ENCODE results near the gene ABTB2.

Gene ABTB2

GRCh38 chr11:34143048-34143447, 214.8 kb downstream of the ABTB2 start:
- ATAC-seq, result no peak

GRCh38 chr11:34140149-34140548, 217.7 kb downstream of the ABTB2 start:
- no peak for ATAC-seq

- ATAC-seq, result no peak
These were observed 218.5 kb downstream of the ABTB2 start for GRCh38 chr11:34139346-34139745.

GRCh38 chr11:34136420-34136819, 221.4 kb downstream of the ABTB2 start:
- no peak for ATAC-seq

- peak; percentile 51 to 76 for ATAC-seq
These were observed 222.4 kb downstream of the ABTB2 start for GRCh38 chr11:34135439-34135838.

GRCh38 chr11:34134765-34135164, 223.0 kb downstream of the ABTB2 start:
- no peak for ATAC-seq

- ATAC-seq, result no peak
These were observed 225.4 kb downstream of the ABTB2 start for GRCh38 chr11:34132261-34132965.

- ATAC-seq, result no peak
These were observed 229.0 kb downstream of the ABTB2 start for GRCh38 chr11:34128824-34129223.

- ATAC-seq, result no peak
These were observed 230.6 kb downstream of the ABTB2 start for GRCh38 chr11:34126959-34127848.

- ATAC-seq, result no peak
These were observed 232.7 kb downstream of the ABTB2 start for GRCh38 chr11:34124885-34125668.

GRCh38 chr11:34120651-34121050, 237.2 kb downstream of the ABTB2 start:
- no peak for ATAC-seq

GRCh38 chr11:34114471-34114870, 243.3 kb downstream of the ABTB2 start:
- no peak for ATAC-seq

GRCh38 chr11:34114014-34114413, 243.8 kb downstream of the ABTB2 start:
- ATAC-seq, result no peak

- no peak for ATAC-seq
These were observed 246.0 kb downstream of the ABTB2 start for GRCh38 chr11:34111722-34112270.

- peak; percentile 18 to 30 for ATAC-seq
These were observed 251.8 kb downstream of the ABTB2 start for GRCh38 chr11:34105957-34106504.

GRCh38 chr11:34105079-34105956, 252.5 kb downstream of the ABTB2 start, which contains the start of gene NAT10:
Gene NAT10, plus strand, starts transcription at chr11:34105629. Its CDS starts 2,597 bp downstream, at chr11:34108226.
- peak; percentile 94 to 95 for ATAC-seq

GRCh38 chr11:34104680-34105078, 253.1 kb downstream of the ABTB2 start:
- no peak for ATAC-seq

All from activated CD4-positive, CD25-positive, alpha-beta regulatory T cell treated with anti-CD3 and anti-CD28 coated beads, Interleukin-2, amount 50 U/mL, for 24 hours (primary cell).